A673 (cell line): ENCODE data around the gene RGS3.

Experiments used
- EZH2 ChIP-seq: fragments of 200-600 bp; sonication (generic); IDR thresholded peaks from 2 replicates; pipeline ENCODE4 v1.6.1; 2017; ENCODE audit warnings: borderline replicate concordance, low read depth, mild to moderate bottlenecking, mixed read lengths, antibody characterized with exemption, low read length; ENCODE audit not compliant: poor library complexity, severe bottlenecking
- TF ChIP-seq, protein P1 (sequence below): fragments of 300-800, 200-600 bp; sonication (generic); conservative IDR thresholded peaks from 2 replicates; pipeline ENCODE4 v1.5.1; 2017; ENCODE audit warnings: low read depth, mild to moderate bottlenecking, antibody characterized with exemption, low read length, moderate library complexity, mixed read lengths

DNA sequence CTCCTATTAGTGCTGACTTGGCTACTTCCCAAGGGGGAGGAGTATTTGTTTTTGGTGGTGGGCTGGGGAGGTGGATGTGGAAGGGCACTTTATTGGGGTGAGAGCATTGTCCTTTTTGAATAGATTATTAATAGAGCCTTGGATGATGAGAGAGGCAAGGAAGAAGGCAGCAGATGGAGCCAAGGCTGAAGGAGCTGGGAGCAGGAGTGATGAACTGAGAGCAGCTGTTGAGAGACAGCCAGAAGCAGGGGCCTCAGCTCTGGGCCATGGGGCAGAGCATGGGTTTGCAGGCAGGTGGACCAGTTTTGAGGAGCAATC, 29.6 kb downstream of the RGS3 start:
- TF ChIP-seq, protein P1, sequence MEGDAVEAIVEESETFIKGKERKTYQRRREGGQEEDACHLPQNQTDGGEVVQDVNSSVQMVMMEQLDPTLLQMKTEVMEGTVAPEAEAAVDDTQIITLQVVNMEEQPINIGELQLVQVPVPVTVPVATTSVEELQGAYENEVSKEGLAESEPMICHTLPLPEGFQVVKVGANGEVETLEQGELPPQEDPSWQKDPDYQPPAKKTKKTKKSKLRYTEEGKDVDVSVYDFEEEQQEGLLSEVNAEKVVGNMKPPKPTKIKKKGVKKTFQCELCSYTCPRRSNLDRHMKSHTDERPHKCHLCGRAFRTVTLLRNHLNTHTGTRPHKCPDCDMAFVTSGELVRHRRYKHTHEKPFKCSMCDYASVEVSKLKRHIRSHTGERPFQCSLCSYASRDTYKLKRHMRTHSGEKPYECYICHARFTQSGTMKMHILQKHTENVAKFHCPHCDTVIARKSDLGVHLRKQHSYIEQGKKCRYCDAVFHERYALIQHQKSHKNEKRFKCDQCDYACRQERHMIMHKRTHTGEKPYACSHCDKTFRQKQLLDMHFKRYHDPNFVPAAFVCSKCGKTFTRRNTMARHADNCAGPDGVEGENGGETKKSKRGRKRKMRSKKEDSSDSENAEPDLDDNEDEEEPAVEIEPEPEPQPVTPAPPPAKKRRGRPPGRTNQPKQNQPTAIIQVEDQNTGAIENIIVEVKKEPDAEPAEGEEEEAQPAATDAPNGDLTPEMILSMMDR, result no peak
- TF ChIP-seq EZH2, result no peak
